Measurements from ENCODE around the gene HHIPL1. TPM values are rescaled to one million over a fixed set of nuclear protein-coding genes. Genes with fewer than 3 reads are reported as not detected.

HHIPL1 gene
- total and polyA plus RNA-seq, 2 of the 8 experiments (the other 6 are each of a cell fraction or from before 2014, with no cell fraction given), result 1.5 to 2.6 TPM

DNA sequence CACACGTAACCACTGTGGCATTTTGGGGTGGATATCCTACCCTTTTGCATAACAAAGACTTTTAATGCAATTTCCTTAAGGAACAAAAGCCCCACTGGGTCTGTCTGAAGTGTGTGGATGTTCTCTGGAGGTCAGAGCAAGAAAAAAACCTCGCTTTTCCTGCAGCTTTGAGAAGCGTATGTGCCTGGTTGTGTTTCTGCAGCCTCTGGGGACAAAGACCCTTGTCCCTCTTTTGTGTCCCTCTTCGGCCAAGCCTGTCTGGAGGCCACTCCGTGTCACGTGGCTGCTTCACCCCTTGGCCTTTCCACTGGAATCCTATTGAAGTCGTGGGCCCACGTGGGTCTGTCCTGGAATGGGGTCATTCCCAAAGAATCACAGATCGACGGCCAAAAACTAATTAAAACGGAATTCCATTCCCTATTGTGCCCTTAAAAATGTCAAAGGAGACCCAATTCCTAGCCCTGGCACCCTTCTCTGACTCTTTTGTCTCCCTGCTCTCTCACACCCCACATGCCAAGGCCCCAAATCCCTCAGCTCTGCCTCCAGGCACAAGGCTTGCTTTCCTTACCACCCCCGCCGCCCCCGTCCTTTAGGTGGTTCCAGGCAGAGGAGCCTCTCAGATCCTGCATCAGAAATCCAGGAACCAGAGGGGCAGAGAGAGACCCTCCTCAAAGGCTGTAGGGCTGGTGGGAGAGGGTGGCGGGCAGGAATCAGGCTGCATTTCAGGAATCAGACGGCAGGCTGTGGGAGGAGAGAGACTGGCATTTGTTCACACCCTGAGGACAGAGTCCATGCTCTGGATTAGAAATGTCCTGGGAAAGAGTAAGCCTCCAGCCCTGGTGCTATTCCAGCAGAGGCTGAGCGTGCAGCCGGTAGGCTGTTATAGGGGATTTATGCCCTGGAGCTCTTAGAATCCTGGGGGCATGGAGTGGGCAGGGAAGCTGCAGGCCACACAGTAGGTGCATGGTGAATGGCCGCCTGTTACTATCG is 26.6 kb downstream of the HHIPL1 start (continued):
- TF ChIP-seq, protein P1, sequence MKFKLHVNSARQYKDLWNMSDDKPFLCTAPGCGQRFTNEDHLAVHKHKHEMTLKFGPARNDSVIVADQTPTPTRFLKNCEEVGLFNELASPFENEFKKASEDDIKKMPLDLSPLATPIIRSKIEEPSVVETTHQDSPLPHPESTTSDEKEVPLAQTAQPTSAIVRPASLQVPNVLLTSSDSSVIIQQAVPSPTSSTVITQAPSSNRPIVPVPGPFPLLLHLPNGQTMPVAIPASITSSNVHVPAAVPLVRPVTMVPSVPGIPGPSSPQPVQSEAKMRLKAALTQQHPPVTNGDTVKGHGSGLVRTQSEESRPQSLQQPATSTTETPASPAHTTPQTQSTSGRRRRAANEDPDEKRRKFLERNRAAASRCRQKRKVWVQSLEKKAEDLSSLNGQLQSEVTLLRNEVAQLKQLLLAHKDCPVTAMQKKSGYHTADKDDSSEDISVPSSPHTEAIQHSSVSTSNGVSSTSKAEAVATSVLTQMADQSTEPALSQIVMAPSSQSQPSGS (IDR thresholded peaks at IDR 0.05; ENCODE audit: low read length), result no peak
- no peak for TF ChIP-seq HDAC2 (IDR thresholded peaks at IDR 0.05; ENCODE audit: borderline replicate concordance in 1 of 2, low read depth in 2 of 2, low read length in 2 of 2)
- TF ChIP-seq, protein P2, sequence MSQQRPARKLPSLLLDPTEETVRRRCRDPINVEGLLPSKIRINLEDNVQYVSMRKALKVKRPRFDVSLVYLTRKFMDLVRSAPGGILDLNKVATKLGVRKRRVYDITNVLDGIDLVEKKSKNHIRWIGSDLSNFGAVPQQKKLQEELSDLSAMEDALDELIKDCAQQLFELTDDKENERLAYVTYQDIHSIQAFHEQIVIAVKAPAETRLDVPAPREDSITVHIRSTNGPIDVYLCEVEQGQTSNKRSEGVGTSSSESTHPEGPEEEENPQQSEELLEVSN (IDR thresholded peaks at IDR 0.05), result no peak
- TF ChIP-seq, protein P3, sequence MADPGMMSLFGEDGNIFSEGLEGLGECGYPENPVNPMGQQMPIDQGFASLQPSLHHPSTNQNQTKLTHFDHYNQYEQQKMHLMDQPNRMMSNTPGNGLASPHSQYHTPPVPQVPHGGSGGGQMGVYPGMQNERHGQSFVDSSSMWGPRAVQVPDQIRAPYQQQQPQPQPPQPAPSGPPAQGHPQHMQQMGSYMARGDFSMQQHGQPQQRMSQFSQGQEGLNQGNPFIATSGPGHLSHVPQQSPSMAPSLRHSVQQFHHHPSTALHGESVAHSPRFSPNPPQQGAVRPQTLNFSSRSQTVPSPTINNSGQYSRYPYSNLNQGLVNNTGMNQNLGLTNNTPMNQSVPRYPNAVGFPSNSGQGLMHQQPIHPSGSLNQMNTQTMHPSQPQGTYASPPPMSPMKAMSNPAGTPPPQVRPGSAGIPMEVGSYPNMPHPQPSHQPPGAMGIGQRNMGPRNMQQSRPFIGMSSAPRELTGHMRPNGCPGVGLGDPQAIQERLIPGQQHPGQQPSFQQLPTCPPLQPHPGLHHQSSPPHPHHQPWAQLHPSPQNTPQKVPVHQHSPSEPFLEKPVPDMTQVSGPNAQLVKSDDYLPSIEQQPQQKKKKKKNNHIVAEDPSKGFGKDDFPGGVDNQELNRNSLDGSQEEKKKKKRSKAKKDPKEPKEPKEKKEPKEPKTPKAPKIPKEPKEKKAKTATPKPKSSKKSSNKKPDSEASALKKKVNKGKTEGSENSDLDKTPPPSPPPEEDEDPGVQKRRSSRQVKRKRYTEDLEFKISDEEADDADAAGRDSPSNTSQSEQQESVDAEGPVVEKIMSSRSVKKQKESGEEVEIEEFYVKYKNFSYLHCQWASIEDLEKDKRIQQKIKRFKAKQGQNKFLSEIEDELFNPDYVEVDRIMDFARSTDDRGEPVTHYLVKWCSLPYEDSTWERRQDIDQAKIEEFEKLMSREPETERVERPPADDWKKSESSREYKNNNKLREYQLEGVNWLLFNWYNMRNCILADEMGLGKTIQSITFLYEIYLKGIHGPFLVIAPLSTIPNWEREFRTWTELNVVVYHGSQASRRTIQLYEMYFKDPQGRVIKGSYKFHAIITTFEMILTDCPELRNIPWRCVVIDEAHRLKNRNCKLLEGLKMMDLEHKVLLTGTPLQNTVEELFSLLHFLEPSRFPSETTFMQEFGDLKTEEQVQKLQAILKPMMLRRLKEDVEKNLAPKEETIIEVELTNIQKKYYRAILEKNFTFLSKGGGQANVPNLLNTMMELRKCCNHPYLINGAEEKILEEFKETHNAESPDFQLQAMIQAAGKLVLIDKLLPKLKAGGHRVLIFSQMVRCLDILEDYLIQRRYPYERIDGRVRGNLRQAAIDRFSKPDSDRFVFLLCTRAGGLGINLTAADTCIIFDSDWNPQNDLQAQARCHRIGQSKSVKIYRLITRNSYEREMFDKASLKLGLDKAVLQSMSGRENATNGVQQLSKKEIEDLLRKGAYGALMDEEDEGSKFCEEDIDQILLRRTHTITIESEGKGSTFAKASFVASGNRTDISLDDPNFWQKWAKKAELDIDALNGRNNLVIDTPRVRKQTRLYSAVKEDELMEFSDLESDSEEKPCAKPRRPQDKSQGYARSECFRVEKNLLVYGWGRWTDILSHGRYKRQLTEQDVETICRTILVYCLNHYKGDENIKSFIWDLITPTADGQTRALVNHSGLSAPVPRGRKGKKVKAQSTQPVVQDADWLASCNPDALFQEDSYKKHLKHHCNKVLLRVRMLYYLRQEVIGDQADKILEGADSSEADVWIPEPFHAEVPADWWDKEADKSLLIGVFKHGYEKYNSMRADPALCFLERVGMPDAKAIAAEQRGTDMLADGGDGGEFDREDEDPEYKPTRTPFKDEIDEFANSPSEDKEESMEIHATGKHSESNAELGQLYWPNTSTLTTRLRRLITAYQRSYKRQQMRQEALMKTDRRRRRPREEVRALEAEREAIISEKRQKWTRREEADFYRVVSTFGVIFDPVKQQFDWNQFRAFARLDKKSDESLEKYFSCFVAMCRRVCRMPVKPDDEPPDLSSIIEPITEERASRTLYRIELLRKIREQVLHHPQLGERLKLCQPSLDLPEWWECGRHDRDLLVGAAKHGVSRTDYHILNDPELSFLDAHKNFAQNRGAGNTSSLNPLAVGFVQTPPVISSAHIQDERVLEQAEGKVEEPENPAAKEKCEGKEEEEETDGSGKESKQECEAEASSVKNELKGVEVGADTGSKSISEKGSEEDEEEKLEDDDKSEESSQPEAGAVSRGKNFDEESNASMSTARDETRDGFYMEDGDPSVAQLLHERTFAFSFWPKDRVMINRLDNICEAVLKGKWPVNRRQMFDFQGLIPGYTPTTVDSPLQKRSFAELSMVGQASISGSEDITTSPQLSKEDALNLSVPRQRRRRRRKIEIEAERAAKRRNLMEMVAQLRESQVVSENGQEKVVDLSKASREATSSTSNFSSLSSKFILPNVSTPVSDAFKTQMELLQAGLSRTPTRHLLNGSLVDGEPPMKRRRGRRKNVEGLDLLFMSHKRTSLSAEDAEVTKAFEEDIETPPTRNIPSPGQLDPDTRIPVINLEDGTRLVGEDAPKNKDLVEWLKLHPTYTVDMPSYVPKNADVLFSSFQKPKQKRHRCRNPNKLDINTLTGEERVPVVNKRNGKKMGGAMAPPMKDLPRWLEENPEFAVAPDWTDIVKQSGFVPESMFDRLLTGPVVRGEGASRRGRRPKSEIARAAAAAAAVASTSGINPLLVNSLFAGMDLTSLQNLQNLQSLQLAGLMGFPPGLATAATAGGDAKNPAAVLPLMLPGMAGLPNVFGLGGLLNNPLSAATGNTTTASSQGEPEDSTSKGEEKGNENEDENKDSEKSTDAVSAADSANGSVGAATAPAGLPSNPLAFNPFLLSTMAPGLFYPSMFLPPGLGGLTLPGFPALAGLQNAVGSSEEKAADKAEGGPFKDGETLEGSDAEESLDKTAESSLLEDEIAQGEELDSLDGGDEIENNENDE (IDR thresholded peaks at IDR 0.05; ENCODE audit: insufficient replicate concordance, low read length), result no peak
- TF ChIP-seq RBBP5 (IDR thresholded peaks at IDR 0.05; ENCODE audit: borderline replicate concordance, low read depth, low read length), result no peak

Data from H1 (cell line).